Epithelial cell of alveolus of lung (primary cell): ENCODE results near the gene MCM3. TPM values are rescaled to one million over a fixed set of nuclear protein-coding genes. Genes with fewer than 3 reads are reported as not detected.

Experiments
- total RNA-seq: library from RNA; depleted of rRNA; stranded (reverse); fragments of >200 nt; gene quantifications from 2 replicates; pipeline ENCODE4 v1.2.1, GENCODE V29; 2015

MCM3 gene
- total RNA-seq, result 47.7 and 57.7 TPM in 2 replicates

GRCh38 chr6:52284460-52285176 lies at the start of gene MCM3:
TSS of gene MCM3 (minus strand) at chr6:52284742. CDS start at chr6:52284674, 68 bp downstream.

GRCh38 chr6:52244400-52244799 lies 40.1 kb downstream of the MCM3 start, which contains the start of gene IL17F:
TSS of gene IL17F (minus strand) at chr6:52244500. CDS start at chr6:52244429, 71 bp downstream.

Other genes with a start within 250 kb of the MCM3 start
- gene PKHD1, start 197.1 kb downstream of the MCM3 start, total RNA-seq, result under 0.01 TPM in 2 replicates
- gene IL17A, start 98.4 kb downstream of the MCM3 start, total RNA-seq, result not detected in 2 replicates
- gene IL17F, start 40.2 kb downstream of the MCM3 start, total RNA-seq, result not detected in 2 replicates
- 2.2 and 5.4 TPM in 2 replicates for gene PAQR8, start 77.4 kb upstream of the MCM3 start, total RNA-seq
- gene EFHC1, start 135.6 kb upstream of the MCM3 start, total RNA-seq, result 14.5 and 17.4 TPM in 2 replicates